ENCODE measurements around the gene TMX4. TPM values are rescaled to one million over a fixed set of nuclear protein-coding genes. Genes with fewer than 3 reads are reported as not detected.

TMX4 gene
- total and polyA plus RNA-seq, 2 experiments from 2014 or later = 27.7 to 32.9 TPM

DNA sequence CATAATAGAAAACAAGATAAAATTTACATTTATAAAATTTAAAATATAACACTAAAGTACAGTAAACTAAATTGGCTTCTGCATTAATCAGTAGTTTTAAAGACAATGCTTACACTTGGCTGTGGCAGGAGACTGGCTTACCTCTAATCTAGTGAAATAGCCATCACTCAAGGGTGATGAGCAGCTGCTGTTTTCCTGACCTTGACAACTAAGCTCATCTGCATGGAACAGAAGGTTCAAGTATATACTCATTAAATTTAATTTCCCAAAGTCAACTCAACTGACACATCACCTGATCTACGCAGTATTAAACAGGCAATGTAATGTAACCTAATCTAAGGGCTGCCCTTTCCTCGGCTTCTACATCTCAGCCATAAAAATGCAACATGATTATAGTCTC lies 14.5 kb downstream of the TMX4 start:
- no peaks in the 10 kb centered on the region for H3K27me3 ChIP-seq (replicated peaks; ENCODE audit: insufficient read depth)
- H4K20me1 ChIP-seq (ENCODE audit: insufficient read depth) = no peaks in the 10 kb centered on the region
- no peak overlapping the region for H3K27ac ChIP-seq
- H3K9me2 ChIP-seq (ENCODE audit: insufficient read depth) = no peaks in the 10 kb centered on the region
- in situ Hi-C loops (cut with MboI) = no loop called here
- H2AFZ ChIP-seq = no peak overlapping the region
- H3K4me2 ChIP-seq (ENCODE audit: unreplicated experiment) = no peak overlapping the region
- peaks cover 6% of the 10 kb centered on the region; the same call in 1 of the 2 replicates for H3K36me3 ChIP-seq (ENCODE audit: low read depth)
- H3K79me2 ChIP-seq (ENCODE audit: insufficient read depth) = 0 out of 2 replicates have a peak, but pooled peaks cover 2% of the 10 kb centered on the region
- no peaks in the 10 kb centered on the region for H3K4me1 ChIP-seq (ENCODE audit: insufficient read depth)
- no peak overlapping the region for H3K4me3 ChIP-seq
- H3K9me3 ChIP-seq (ENCODE audit: low read depth) = no peaks in the 10 kb centered on the region
- TF ChIP-seq EZH2phosphoT487 (IDR thresholded peaks at IDR 0.05; ENCODE audit: insufficient read depth, low read depth) (no peak), EZH2 (IDR thresholded peaks at IDR 0.05; ENCODE audit: insufficient read depth, poor library complexity, severe bottlenecking) (no peak)
- H3K9ac ChIP-seq = no peak overlapping the region
- 72 to 86% methylated on average over 2 of the region's 2 CpGs for WGBS, 2 experiments (ENCODE audit: low coverage in 1 of 2, low lambda C conversion rate in 2 of 2, missing lambda C conversion rate in 2 of 2)
- DNase-seq = no peak
- H3F3A ChIP-seq (ENCODE audit: insufficient read depth) = no peaks in the 10 kb centered on the region

DNA sequence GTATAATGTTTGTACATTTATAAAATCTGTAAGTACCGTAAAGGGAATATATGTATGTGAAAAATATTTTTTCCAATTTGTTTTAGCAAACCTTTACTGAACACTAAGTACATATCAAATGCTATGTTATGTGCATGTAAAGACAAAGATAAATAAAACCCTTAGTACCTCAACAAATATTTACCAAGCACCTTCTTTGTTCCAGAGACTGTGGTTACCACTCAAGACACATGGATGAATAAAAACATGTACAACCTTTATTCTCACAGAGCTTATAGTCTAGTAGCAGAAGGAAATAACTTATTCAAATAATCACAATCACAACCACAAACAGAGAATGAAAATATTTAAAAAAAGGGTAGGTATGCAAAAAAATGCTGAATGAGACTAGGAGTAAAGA lies 17.5 kb downstream of the TMX4 start:
- Histone ChIP-seq H2AFZ (no peak overlapping the region), H3F3A (ENCODE audit: insufficient read depth) (no peaks in the 10 kb centered on the region)
- WGBS, 2 experiments (ENCODE audit: low coverage in 1 of 2, low lambda C conversion rate in 2 of 2, missing lambda C conversion rate in 2 of 2) = 94 to 100% methylated on average over 1 of the region's 1 CpG

DNA sequence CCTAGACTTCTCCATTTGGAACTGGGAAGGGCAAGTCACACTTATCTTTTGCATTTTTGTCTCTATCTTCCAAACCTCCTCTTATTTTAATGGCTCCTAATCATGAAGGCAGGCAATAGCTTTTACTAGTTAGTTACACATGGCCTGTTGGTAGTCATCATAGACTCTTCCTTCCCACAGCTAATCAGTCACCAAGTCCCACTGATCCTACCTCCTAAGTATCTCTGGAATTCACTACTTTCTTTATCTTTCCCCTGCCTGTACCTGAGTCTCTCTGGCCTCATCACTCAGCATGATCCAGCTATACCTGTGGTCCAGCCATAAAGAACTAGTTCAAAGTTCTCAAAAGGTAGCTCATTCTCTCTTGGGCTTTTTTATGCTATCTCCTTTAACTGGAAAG lies 18.8 kb downstream of the TMX4 start:
- Histone ChIP-seq H3K9me2 (ENCODE audit: insufficient read depth) (no peaks in the 10 kb centered on the region), H2AFZ (no peak overlapping the region), H3K27ac (no peak overlapping the region), H3K27me3 (replicated peaks; ENCODE audit: insufficient read depth) (no peaks in the 10 kb centered on the region), H3K9ac (no peak overlapping the region), H3K4me3 (no peak overlapping the region), H3K36me3 (ENCODE audit: low read depth) (peaks cover 18% of the 10 kb centered on the region), H3K9me3 (ENCODE audit: low read depth) (no peaks in the 10 kb centered on the region), H3K4me2 (ENCODE audit: unreplicated experiment) (no peak overlapping the region), H3F3A (ENCODE audit: insufficient read depth) (no peaks in the 10 kb centered on the region), H4K20me1 (ENCODE audit: insufficient read depth) (no peaks in the 10 kb centered on the region), H3K4me1 (ENCODE audit: insufficient read depth) (no peaks in the 10 kb centered on the region), H3K79me2 (ENCODE audit: insufficient read depth) (no peaks in the 10 kb centered on the region)
- DNase-seq = no peak
- TF ChIP-seq EZH2phosphoT487 (IDR thresholded peaks at IDR 0.05; ENCODE audit: insufficient read depth, low read depth) = no peak
- TF ChIP-seq EZH2 (IDR thresholded peaks at IDR 0.05; ENCODE audit: insufficient read depth, poor library complexity, severe bottlenecking) = no peak
- in situ Hi-C loops (cut with MboI) = no loop called here

More for the DNA sequence above, 17.5 kb downstream of the TMX4 start:
- no peak for DNase-seq
- Histone ChIP-seq H3K4me3 (no peak overlapping the region), H3K27me3 (replicated peaks; ENCODE audit: insufficient read depth) (no peaks in the 10 kb centered on the region), H3K9me2 (ENCODE audit: insufficient read depth) (no peaks in the 10 kb centered on the region), H4K20me1 (ENCODE audit: insufficient read depth) (no peaks in the 10 kb centered on the region), H3K27ac (no peak overlapping the region), H3K4me2 (ENCODE audit: unreplicated experiment) (no peak overlapping the region), H3K9ac (no peak overlapping the region), H3K36me3 (ENCODE audit: low read depth) (peaks cover 18% of the 10 kb centered on the region), H3K9me3 (ENCODE audit: low read depth) (no peaks in the 10 kb centered on the region), H3K79me2 (ENCODE audit: insufficient read depth) (no peaks in the 10 kb centered on the region), H3K4me1 (ENCODE audit: insufficient read depth) (no peaks in the 10 kb centered on the region)
- no peak for TF ChIP-seq EZH2 (IDR thresholded peaks at IDR 0.05; ENCODE audit: insufficient read depth, poor library complexity, severe bottlenecking)
- TF ChIP-seq EZH2phosphoT487 (IDR thresholded peaks at IDR 0.05; ENCODE audit: insufficient read depth, low read depth) = no peak
- in situ Hi-C loops (cut with MboI) = no loop called here

DNA sequence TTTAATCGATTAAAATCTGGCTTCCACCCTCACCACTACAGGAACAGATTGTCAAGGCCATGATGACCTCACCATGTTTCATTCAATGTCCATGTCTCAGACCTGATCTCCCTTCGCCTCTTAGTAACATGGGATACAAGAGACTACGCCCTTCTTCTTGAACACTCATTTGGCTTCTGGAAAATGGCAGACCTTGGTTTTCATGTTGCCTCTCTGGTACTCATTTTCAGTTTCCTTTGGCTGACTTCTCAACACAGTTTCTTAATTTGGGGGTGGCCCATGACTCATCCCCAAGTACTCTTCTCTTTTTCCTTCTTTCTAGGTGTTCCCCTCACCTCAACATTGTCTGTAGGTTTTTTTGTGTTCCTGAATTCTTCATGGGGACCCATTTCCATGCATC lies 22.7 kb downstream of the TMX4 start:
- no peaks in the 10 kb centered on the region for H3K79me2 ChIP-seq (ENCODE audit: insufficient read depth)
- no peak overlapping the region for H2AFZ ChIP-seq
- DNase-seq = no peak
- no peaks in the 10 kb centered on the region for H3K9me3 ChIP-seq (ENCODE audit: low read depth)
- no peaks in the 10 kb centered on the region for H3K4me1 ChIP-seq (ENCODE audit: insufficient read depth)
- H3K4me2 ChIP-seq (ENCODE audit: unreplicated experiment) = no peak overlapping the region
- H3K4me3 ChIP-seq = no peak overlapping the region
- TF ChIP-seq EZH2phosphoT487 (IDR thresholded peaks at IDR 0.05; ENCODE audit: insufficient read depth, low read depth) = no peak
- no peak for TF ChIP-seq EZH2 (IDR thresholded peaks at IDR 0.05; ENCODE audit: insufficient read depth, poor library complexity, severe bottlenecking)
- H3K27ac ChIP-seq = no peak overlapping the region
- H3K9me2 ChIP-seq (ENCODE audit: insufficient read depth) = no peaks in the 10 kb centered on the region
- H4K20me1 ChIP-seq (ENCODE audit: insufficient read depth) = no peaks in the 10 kb centered on the region
- no peaks in the 10 kb centered on the region for H3K27me3 ChIP-seq (replicated peaks; ENCODE audit: insufficient read depth)
- no peaks in the 10 kb centered on the region for H3F3A ChIP-seq (ENCODE audit: insufficient read depth)
- peaks cover 33% of the 10 kb centered on the region for H3K36me3 ChIP-seq (ENCODE audit: low read depth)
- 96 to 98% methylated on average over 3 of the region's 3 CpGs for WGBS, 2 experiments (ENCODE audit: low coverage in 1 of 2, low lambda C conversion rate in 2 of 2, missing lambda C conversion rate in 2 of 2)
- no peak overlapping the region for H3K9ac ChIP-seq
- in situ Hi-C loops (cut with MboI) = no loop called here

DNA sequence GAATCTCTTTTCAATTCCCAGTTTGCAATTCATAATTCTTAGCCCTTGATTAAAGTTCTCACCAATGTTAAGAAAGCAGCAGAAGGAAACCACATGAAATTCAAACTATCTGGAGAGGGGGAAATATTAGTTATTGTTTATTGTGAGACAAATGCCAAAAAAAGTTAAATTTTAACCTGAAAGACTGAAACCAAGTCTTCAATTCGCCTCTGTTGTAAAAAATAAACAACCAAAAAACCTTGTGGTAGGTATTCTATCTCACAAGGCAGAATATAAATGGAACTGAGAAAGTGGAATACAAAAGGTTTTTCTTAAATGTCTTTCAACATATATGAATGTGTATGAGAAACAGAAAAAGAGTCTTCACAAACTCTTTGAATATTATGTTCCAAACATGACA lies 24.8 kb downstream of the TMX4 start:
- Histone ChIP-seq H3K4me1 (ENCODE audit: insufficient read depth) (no peaks in the 10 kb centered on the region), H3F3A (ENCODE audit: insufficient read depth) (no peaks in the 10 kb centered on the region), H3K4me3 (no peak overlapping the region), H3K36me3 (ENCODE audit: low read depth) (peaks cover 29% of the 10 kb centered on the region), H3K79me2 (ENCODE audit: insufficient read depth) (no peaks in the 10 kb centered on the region), H3K9me3 (ENCODE audit: low read depth) (no peaks in the 10 kb centered on the region), H3K4me2 (ENCODE audit: unreplicated experiment) (no peak overlapping the region), H3K9me2 (ENCODE audit: insufficient read depth) (no peaks in the 10 kb centered on the region), H3K27me3 (replicated peaks; ENCODE audit: insufficient read depth) (no peaks in the 10 kb centered on the region), H3K9ac (no peak overlapping the region), H2AFZ (no peak overlapping the region), H4K20me1 (ENCODE audit: insufficient read depth) (no peaks in the 10 kb centered on the region), H3K27ac (no peak overlapping the region)
- DNase-seq = no peak
- in situ Hi-C loops (cut with MboI) = no loop called here
- 91 to 93% methylated on average over 1 of the region's 1 CpG for WGBS, 2 experiments (ENCODE audit: low coverage in 1 of 2, low lambda C conversion rate in 2 of 2, missing lambda C conversion rate in 2 of 2)
- TF ChIP-seq EZH2 (IDR thresholded peaks at IDR 0.05; ENCODE audit: insufficient read depth, poor library complexity, severe bottlenecking) = no peak
- no peak for TF ChIP-seq EZH2phosphoT487 (IDR thresholded peaks at IDR 0.05; ENCODE audit: insufficient read depth, low read depth)
